GM12878 (cell line): ENCODE measurements around the gene AIF1. TPM values are rescaled to one million over a fixed set of nuclear protein-coding genes. Genes with fewer than 3 reads are reported as not detected.

Source experiments
- CEBPZ ChIP-seq: fragments of 150-350 bp; IDR thresholded peaks from 2 replicates; pipeline ENCODE4 v1.6.1; 2016; ENCODE audit warnings: low read depth, low read length
- CHD1 ChIP-seq: IDR thresholded peaks from 2 replicates; pipeline ENCODE4 v1.6.1; 2012; ENCODE audit warnings: low read depth, low read length, improper control_type of control experiment
- CREM ChIP-seq: IDR thresholded peaks from 2 replicates; pipeline ENCODE4 v1.6.1; 2014; ENCODE audit warnings: antibody characterized with exemption, low read depth
- CTCF ChIP-seq, 3 experiments: IDR thresholded peaks in 2 of 3; conservative IDR thresholded peaks in 1 of 3; 2 replicates each; pipeline ENCODE4 v1.5.1; 2011; ENCODE audit warnings: low read depth in 3 of 3, low read length in 3 of 3, mild to moderate bottlenecking in 3 of 3, control low read depth in 2 of 3, moderate library complexity in 2 of 3, inconsistent platforms in 1 of 3, mixed read lengths in 1 of 3; ENCODE audit not compliant: control insufficient read depth in 2 of 3, insufficient read depth in 1 of 3; ENCODE audit errors: extremely low read depth in 1 of 3
- EP300 ChIP-seq, 2 experiments: fragments of 150-350 bp in 1 of 2; IDR thresholded peaks; 2 replicates each; pipeline ENCODE4 v1.6.1; 2011 to 2012; ENCODE audit warnings: low read depth in 2 of 2, low read length in 2 of 2, borderline replicate concordance in 1 of 2, improper control_type of control experiment in 1 of 2, inconsistent platforms in 1 of 2; ENCODE audit not compliant: control insufficient read depth in 1 of 2
- FOS ChIP-seq: IDR thresholded peaks from 3 replicates; pipeline ENCODE4 v1.6.1; 2011; ENCODE audit warnings: borderline replicate concordance; ENCODE audit not compliant: insufficient read length; ENCODE audit errors: extremely low read depth
- NFXL1 ChIP-seq: fragments of 450-650 bp; IDR thresholded peaks from 2 replicates; pipeline ENCODE4 v1.6.1; 2017; ENCODE audit warnings: antibody characterized with exemption, mild to moderate bottlenecking, borderline replicate concordance
- NFYA ChIP-seq: IDR thresholded peaks from 2 replicates; pipeline ENCODE4 v1.6.1; 2011; ENCODE audit warnings: low read depth, mild to moderate bottlenecking, low read length, improper control_type of control experiment, borderline replicate concordance
- PAX5 ChIP-seq: IDR thresholded peaks from 2 replicates; pipeline ENCODE4 v1.6.1; 2011; ENCODE audit warnings: low read depth, low read length, borderline replicate concordance
- REST ChIP-seq: IDR thresholded peaks from 2 replicates; pipeline ENCODE4 v1.6.1; 2012; ENCODE audit warnings: mild to moderate bottlenecking, low read depth, low read length
- RUNX3 ChIP-seq: IDR thresholded peaks from 2 replicates; pipeline ENCODE4 v1.6.1; 2012; ENCODE audit warnings: low read length, inconsistent platforms
- SIX5 ChIP-seq: IDR thresholded peaks from 2 replicates; pipeline ENCODE4 v1.6.1; 2011; ENCODE audit warnings: mild to moderate bottlenecking, low read depth, low read length, moderate library complexity; ENCODE audit not compliant: severe bottlenecking
- SP1 ChIP-seq: IDR thresholded peaks from one replicate; pipeline ENCODE4 v1.6.1; 2011; ENCODE audit warnings: low read depth, low read length
- ZBED1 ChIP-seq: IDR thresholded peaks from 2 replicates; pipeline ENCODE4 v1.6.1; 2016; ENCODE audit warnings: borderline replicate concordance
- ZNF384 ChIP-seq: IDR thresholded peaks from 2 replicates; pipeline ENCODE4 v1.6.1; 2012; ENCODE audit warnings: low read depth, mild to moderate bottlenecking, low read length, improper control_type of control experiment, borderline replicate concordance
- polyA plus RNA-seq, 11 experiments: library from polyadenylated mRNA; depleted of rRNA in 4 of 11; unstranded in 6 of 11; stranded (reverse) in 5 of 11; fragments of >200 nt; fragmentation: Nextera tagmentation in 4 of 11; fragmentation: Illumina TruSeq in 1 of 11; extraction: Ambion mirVana in 4 of 11; extraction: Trizol in 1 of 11; gene quantifications; 1 replicate in 1 of 11; 2 replicates in 10 of 11; pipeline versions ENCODE4 v1.2.1 to v1.2.3, GENCODE V29; 2011 to 2016; ENCODE audit warnings: inconsistent platforms in 2 of 11, missing spikeins in 2 of 11, low read depth in 1 of 11
- total RNA-seq, 4 experiments: library from RNA; depleted of rRNA in 3 of 4; stranded (reverse); fragments of >200 nt in 3 of 4; fragmentation: Illumina TruSeq in 1 of 4; extraction: Trizol in 1 of 4; gene quantifications; 2 replicates each; pipeline versions ENCODE4 v1.2.1 to v1.2.3, GENCODE V29; 2013 to 2021
- TF ChIP-seq, protein P1 (sequence below): IDR thresholded peaks from 2 replicates; pipeline ENCODE4 v1.6.1; 2011; ENCODE audit warnings: borderline replicate concordance, low read depth, mild to moderate bottlenecking, moderate library complexity, mixed read lengths, low read length; ENCODE audit not compliant: insufficient read depth; ENCODE audit errors: extremely low read length
- TF ChIP-seq, protein P2 (sequence below): fragments of 450-650 bp; IDR thresholded peaks from 2 replicates; pipeline ENCODE4 v1.6.1; 2016; ENCODE audit warnings: mild to moderate bottlenecking

AIF1 gene
- total and polyA plus RNA-seq, 10 of the 15 experiments (the other 5 are each of a cell fraction or from before 2014, with no cell fraction given), result 1.9 to 256 (median 134) TPM

DNA sequence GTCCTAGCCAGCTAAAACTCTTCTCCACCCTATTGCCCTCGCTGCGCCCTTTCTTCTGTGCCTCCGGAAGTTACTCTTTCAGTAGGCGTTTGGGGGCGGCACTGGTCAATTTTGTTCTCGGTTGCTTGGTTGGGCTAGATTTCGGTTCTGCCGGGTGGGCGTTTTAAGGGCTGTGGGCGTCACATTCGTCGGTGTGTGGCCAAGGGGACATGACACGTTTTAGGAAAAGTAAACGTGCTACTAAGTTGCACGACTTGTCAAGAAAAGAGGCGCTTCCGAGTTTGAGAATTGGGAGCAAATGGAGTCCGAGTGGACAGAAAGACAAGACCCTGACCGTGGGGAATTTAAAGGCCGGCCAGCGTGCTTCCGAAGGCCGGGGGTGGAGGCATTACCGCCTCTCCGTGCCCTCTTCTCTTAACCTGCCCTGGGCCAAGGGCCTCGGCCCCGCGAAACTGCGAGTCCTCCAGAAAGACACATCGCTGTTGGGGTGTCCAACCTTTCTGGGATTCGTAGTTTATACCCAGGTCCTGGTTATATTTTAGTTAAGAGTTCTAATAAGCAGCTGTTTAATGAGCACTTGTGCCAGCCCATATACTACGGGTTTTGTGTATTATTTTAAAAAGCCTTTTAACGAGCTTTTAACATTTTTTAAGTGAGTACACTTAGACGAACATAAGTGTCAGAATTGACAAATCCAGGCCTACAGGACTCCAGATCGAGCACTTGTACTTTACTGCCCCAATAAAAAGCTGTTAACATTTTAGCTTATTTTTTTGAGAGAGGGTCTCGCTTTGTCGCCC lies 38.1 kb downstream of the AIF1 start (continued):
- TF ChIP-seq CTCF (IDR thresholded peaks at IDR 0.05 in 2 of 3, conservative IDR thresholded peaks at IDR 0.05 in 1 of 3; ENCODE audit: control insufficient read depth in 2 of 3, extremely low read depth in 1 of 3, insufficient read depth in 1 of 3, low read depth in 3 of 3, low read length in 3 of 3), result peak in 1 of 3 experiments; percentile 29; a peak in 2 of 6 replicates
- no peak for TF ChIP-seq CREM
- TF ChIP-seq NFYA, result no peak
- TF ChIP-seq NFXL1, result no peak
- TF ChIP-seq REST, result no peak
- no peak for TF ChIP-seq EP300 (IDR thresholded peaks at IDR 0.05; ENCODE audit: borderline replicate concordance in 1 of 2, control insufficient read depth in 1 of 2, low read depth in 2 of 2, low read length in 2 of 2)
- no peak for TF ChIP-seq ZNF384
- TF ChIP-seq PAX5, result peak; percentile 37; the same call in 1 of the 2 replicates
- TF ChIP-seq, protein P1, sequence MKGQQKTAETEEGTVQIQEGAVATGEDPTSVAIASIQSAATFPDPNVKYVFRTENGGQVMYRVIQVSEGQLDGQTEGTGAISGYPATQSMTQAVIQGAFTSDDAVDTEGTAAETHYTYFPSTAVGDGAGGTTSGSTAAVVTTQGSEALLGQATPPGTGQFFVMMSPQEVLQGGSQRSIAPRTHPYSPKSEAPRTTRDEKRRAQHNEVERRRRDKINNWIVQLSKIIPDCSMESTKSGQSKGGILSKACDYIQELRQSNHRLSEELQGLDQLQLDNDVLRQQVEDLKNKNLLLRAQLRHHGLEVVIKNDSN, result no peak
- TF ChIP-seq CEBPZ, result no peak
- peak; percentile 0 for TF ChIP-seq SIX5
- no peak for TF ChIP-seq SP1
- TF ChIP-seq CHD1, result no peak
- no peak for TF ChIP-seq FOS
- TF ChIP-seq, protein P2, sequence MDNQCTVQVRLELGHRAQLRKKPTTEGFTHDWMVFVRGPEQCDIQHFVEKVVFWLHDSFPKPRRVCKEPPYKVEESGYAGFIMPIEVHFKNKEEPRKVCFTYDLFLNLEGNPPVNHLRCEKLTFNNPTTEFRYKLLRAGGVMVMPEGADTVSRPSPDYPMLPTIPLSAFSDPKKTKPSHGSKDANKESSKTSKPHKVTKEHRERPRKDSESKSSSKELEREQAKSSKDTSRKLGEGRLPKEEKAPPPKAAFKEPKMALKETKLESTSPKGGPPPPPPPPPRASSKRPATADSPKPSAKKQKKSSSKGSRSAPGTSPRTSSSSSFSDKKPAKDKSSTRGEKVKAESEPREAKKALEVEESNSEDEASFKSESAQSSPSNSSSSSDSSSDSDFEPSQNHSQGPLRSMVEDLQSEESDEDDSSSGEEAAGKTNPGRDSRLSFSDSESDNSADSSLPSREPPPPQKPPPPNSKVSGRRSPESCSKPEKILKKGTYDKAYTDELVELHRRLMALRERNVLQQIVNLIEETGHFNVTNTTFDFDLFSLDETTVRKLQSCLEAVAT, result peak; percentile 59; the same call in 1 of the 2 replicates
- peak; percentile 83 for TF ChIP-seq RUNX3
- peak; percentile 49; the same call in 1 of the 2 replicates for TF ChIP-seq ZBED1
